Activated CD4-positive, CD25-positive, alpha-beta regulatory T cell treated with anti-CD3 and anti-CD28 coated beads, Interleukin-2, amount 50 U/mL, for 72 hours (primary cell): ENCODE data around the gene PNPLA7.
"Not testable (repeated sequence)": the region's sequence is repeated elsewhere in the genome, so short reads cannot be mapped to it uniquely, and the experiment has no call there.

Experiments
- DNase-seq: peaks from one replicate; pipeline ENCODE4 v3.0.0; 2021

The PNPLA7 gene

GRCh38 chr9:137459152-137459600 lies 91.0 kb downstream of the PNPLA7 start, which contains the start of gene NSMF:
NSMF (minus strand) TSS chr9:137459334; CDS start chr9:137459102, 232 bp downstream.
- peak; percentile 97 for DNase-seq

- DNase-seq = peak; percentile 35
Observed at GRCh38 chr9:137458194-137459151, 91.7 kb downstream of the PNPLA7 start.

- DNase-seq = peak; percentile 33
Observed at GRCh38 chr9:137457406-137458193, 92.6 kb downstream of the PNPLA7 start.

- no peak for DNase-seq
Observed at GRCh38 chr9:137456864-137457405, 93.3 kb downstream of the PNPLA7 start.

- no peak for DNase-seq
Observed at GRCh38 chr9:137456061-137456863, 93.9 kb downstream of the PNPLA7 start.

- DNase-seq = no peak
Observed at GRCh38 chr9:137455359-137455991, 94.7 kb downstream of the PNPLA7 start.

- no peak for DNase-seq
Observed at GRCh38 chr9:137454597-137455358, 95.4 kb downstream of the PNPLA7 start.

- DNase-seq = peak; percentile 59
Observed at GRCh38 chr9:137454145-137454596, 96.0 kb downstream of the PNPLA7 start.

GRCh38 chr9:137453643-137454081 lies 96.5 kb downstream of the PNPLA7 start:
- DNase-seq = peak; percentile 66

GRCh38 chr9:137452761-137453642 lies 97.2 kb downstream of the PNPLA7 start:
- DNase-seq = peak; percentile 34

- no peak for DNase-seq
Observed at GRCh38 chr9:137452006-137452760, 98.0 kb downstream of the PNPLA7 start.

GRCh38 chr9:137451264-137452005 lies 98.8 kb downstream of the PNPLA7 start:
- not testable (repeated sequence) for DNase-seq

- DNase-seq = not testable (repeated sequence)
Observed at GRCh38 chr9:137450539-137451222, 99.5 kb downstream of the PNPLA7 start.

GRCh38 chr9:137449931-137450538 lies 100.2 kb downstream of the PNPLA7 start:
- DNase-seq = no peak

GRCh38 chr9:137449081-137449844 lies 100.9 kb downstream of the PNPLA7 start:
- no peak for DNase-seq

- DNase-seq = no peak
Observed at GRCh38 chr9:137448602-137448962, 101.6 kb downstream of the PNPLA7 start.
